ENCODE measurements around the gene MATCAP1. TPM values are rescaled to one million over a fixed set of nuclear protein-coding genes. Genes with fewer than 3 reads are reported as not detected.
A peak's percentile ranks its signal among the peaks of the same experiment; 100 is the strongest.

Gene MATCAP1
- total and polyA plus RNA-seq, 2 of the 13 experiments (the other 11 are each of a cell fraction or from before 2014, with no cell fraction given) = 11.2 to 24.5 TPM

- no TSS peak for BruUV-seq (replicated peaks)
- no peak for FAIRE-seq
- intact Hi-C loops (cut with micrococcal nuclease; ENCODE audit: unreplicated experiment) = loop anchor here (5.0 kb wide), 1 partner anchor 39 kb away; the partner anchor contains the start of gene TMEM208
Observed at GRCh38 chr16:67188798-67189197, 5.0 kb upstream of the MATCAP1 start.

GRCh38 chr16:67188323-67188722 is 4.6 kb upstream of the MATCAP1 start:
- 19% methylated on average over 3 of the region's 4 CpGs for WGBS (ENCODE audit: low lambda C conversion rate)
- Histone ChIP-seq H3K9ac (ENCODE audit: insufficient read depth, low read depth, low read length) (no peak overlapping the region), H3K79me2 (ENCODE audit: insufficient read depth, low read length) (peaks cover 13% of the 10 kb centered on the region), H3K27me3 (ENCODE audit: control insufficient read depth in 1 of 2, insufficient read depth in 2 of 2, low read length in 2 of 2) (peaks cover 7 to 16% of the 10 kb centered on the region in 2 experiments; a peak in 2 of 5 replicates), H3K27ac (ENCODE audit: extremely low read length, insufficient read depth, low read length) (no peak overlapping the region), H3K36me3 (replicated peaks in 1 of 2; ENCODE audit: control insufficient read depth in 1 of 2, insufficient read depth in 2 of 2, low read length in 2 of 2) (no peaks in the 10 kb centered on the region), H3K4me1 (ENCODE audit: insufficient read depth, low read length) (peaks cover 56% of the 10 kb centered on the region), H3K4me3 (replicated peaks in 1 of 3; ENCODE audit: insufficient read depth in 1 of 3, low read depth in 2 of 3, low read length in 3 of 3) (no peak overlapping the region), H4K20me1 (ENCODE audit: insufficient read depth, low read length) (no peaks in the 10 kb centered on the region; the same call in 1 of the 2 replicates), H2AFZ (ENCODE audit: low read length) (no peak overlapping the region), H3K9me3 (ENCODE audit: low read length) (no peaks in the 10 kb centered on the region), H3K4me2 (ENCODE audit: low read depth, low read length) (no peak overlapping the region)
- intact Hi-C loops (cut with micrococcal nuclease; ENCODE audit: unreplicated experiment) = loop anchor here (5.0 kb wide), 1 partner anchor 39 kb away; the partner anchor contains the start of gene TMEM208
- FAIRE-seq (no peak), DNase-seq (ENCODE audit: low spot score) (no peak), ATAC-seq (no peak)
- CTCF ChIA-PET (ENCODE audit: low intra/inter-chr PET ratio, low total read pairs) = no interaction called here
- POLR2A ChIA-PET = no interaction called here
- no TSS peak for BruUV-seq (replicated peaks)
- in situ Hi-C loops (cut with HindIII; ENCODE audit: extremely low pct_ligation_motif_present, low pct_unique_long_range_greater_than_20kb) = loop anchor here (5.0 kb wide), 1 partner anchor 211 kb away; no protein-coding TSS in a partner anchor
- TF ChIP-seq ZNF652 (CRISPR knock-in tag; IDR thresholded peaks at IDR 0.05; ENCODE audit: borderline replicate concordance, low read depth) (no peak), IKZF5 (CRISPR knock-in tag; IDR thresholded peaks at IDR 0.05) (no peak), MIER2 (CRISPR knock-in tag; IDR thresholded peaks at IDR 0.05) (no peak), SUZ12 (IDR thresholded peaks at IDR 0.05; ENCODE audit: low read depth, low read length) (no peak), NFKBIZ (CRISPR knock-in tag; IDR thresholded peaks at IDR 0.05) (no peak), ZNF232 (CRISPR knock-in tag; IDR thresholded peaks at IDR 0.05; ENCODE audit: borderline replicate concordance) (no peak), SIX1 (CRISPR knock-in tag; IDR thresholded peaks at IDR 0.05; ENCODE audit: borderline replicate concordance) (no peak), ZNF839 (CRISPR knock-in tag; IDR thresholded peaks at IDR 0.05; ENCODE audit: borderline replicate concordance) (no peak), HNF4A (CRISPR knock-in tag; IDR thresholded peaks at IDR 0.05) (no peak), HNRNPUL1 (IDR thresholded peaks at IDR 0.05; ENCODE audit: low read depth, low read length) (no peak), ERF (CRISPR knock-in tag; IDR thresholded peaks at IDR 0.05) (no peak), MTF1 (CRISPR knock-in tag; IDR thresholded peaks at IDR 0.05) (no peak), ZNF597 (CRISPR knock-in tag; IDR thresholded peaks at IDR 0.05) (no peak), NCOR1 (IDR thresholded peaks at IDR 0.05; ENCODE audit: borderline replicate concordance, low read length) (no peak), ZBTB44 (CRISPR knock-in tag; IDR thresholded peaks at IDR 0.05) (no peak)

More at GRCh38 chr16:67188798-67189197, 5.0 kb upstream of the MATCAP1 start:
- POLR2A ChIA-PET = no interaction called here
- Histone ChIP-seq H3K4me2 (ENCODE audit: low read depth, low read length) (no peak overlapping the region), H4K20me1 (ENCODE audit: insufficient read depth, low read length) (no peaks in the 10 kb centered on the region; the same call in 1 of the 2 replicates), H3K9ac (ENCODE audit: insufficient read depth, low read depth, low read length) (no peak overlapping the region), H2AFZ (ENCODE audit: low read length) (no peak overlapping the region), H3K27me3 (ENCODE audit: control insufficient read depth in 1 of 2, insufficient read depth in 2 of 2, low read length in 2 of 2) (peaks cover 7 to 16% of the 10 kb centered on the region in 2 experiments; a peak in 2 of 5 replicates), H3K36me3 (replicated peaks in 1 of 2; ENCODE audit: control insufficient read depth in 1 of 2, insufficient read depth in 2 of 2, low read length in 2 of 2) (peaks cover 2 to 3% of the 10 kb centered on the region in 2 experiments; a peak in 2 of 5 replicates), H3K4me3 (replicated peaks in 1 of 3; ENCODE audit: insufficient read depth in 1 of 3, low read depth in 2 of 3, low read length in 3 of 3) (no peak overlapping the region), H3K4me1 (ENCODE audit: insufficient read depth, low read length) (peaks cover 60% of the 10 kb centered on the region), H3K9me3 (ENCODE audit: low read length) (no peaks in the 10 kb centered on the region), H3K27ac (ENCODE audit: extremely low read length, insufficient read depth, low read length) (no peak overlapping the region), H3K79me2 (ENCODE audit: insufficient read depth, low read length) (peaks cover 18% of the 10 kb centered on the region)
- DNase-seq (ENCODE audit: low spot score) (no peak), ATAC-seq (no peak)
- TF ChIP-seq ARHGAP35 (CRISPR knock-in tag; IDR thresholded peaks at IDR 0.05; ENCODE audit: borderline replicate concordance) = no peak
- no peak for TF ChIP-seq YEATS4 (CRISPR knock-in tag; IDR thresholded peaks at IDR 0.05; ENCODE audit: borderline replicate concordance)
- TF ChIP-seq MLLT10 (CRISPR knock-in tag; IDR thresholded peaks at IDR 0.05) = 0 out of 2 replicates have a peak, but pooled peaks have one; percentile 55
- WGBS (ENCODE audit: low lambda C conversion rate) = 32% methylated on average over 6 of the region's 15 CpGs
- CTCF ChIA-PET (ENCODE audit: low intra/inter-chr PET ratio, low total read pairs) = no interaction called here
- in situ Hi-C loops (cut with HindIII; ENCODE audit: extremely low pct_ligation_motif_present, low pct_unique_long_range_greater_than_20kb) = loop anchor here (5.0 kb wide), 1 partner anchor 211 kb away; no protein-coding TSS in a partner anchor

All from HepG2 (cell line).